ENCODE results near the gene PPM1J.

The PPM1J gene

GRCh38 chr1:112674986-112675727 is 40.0 kb downstream of the PPM1J start:
- H3K4me1 Mint-ChIP-seq (ENCODE audit: low read depth), result peaks cover 54% of the 10 kb centered on the region

GRCh38 chr1:112674440-112674985 is 40.6 kb downstream of the PPM1J start, which contains the start of gene MOV10:
MOV10 (plus strand) TSS chr1:112674659; CDS start chr1:112674913, 254 bp downstream.
- Mint-ChIP-seq H3K4me3 (peak within 1 kb of the TSS; percentile 95), H3K9me3 (no peaks in the 10 kb centered on the region), H3K27me3 (no peaks in the 10 kb centered on the region), H3K27ac (peak within 1 kb of the TSS; percentile 97), H3K36me3 (ENCODE audit: low read depth) (peaks cover 63% of the 10 kb centered on the region), H3K4me1 (ENCODE audit: low read depth) (peaks cover 58% of the 10 kb centered on the region)
- DNase-seq, result peak; percentile 73

More at GRCh38 chr1:112674986-112675727, 40.0 kb downstream of the PPM1J start:
- DNase-seq, result peak; percentile 71
- peaks cover 56% of the 10 kb centered on the region for H3K36me3 Mint-ChIP-seq (ENCODE audit: low read depth)
- peak overlapping the region; percentile 97 for H3K27ac Mint-ChIP-seq
- H3K4me3 Mint-ChIP-seq, result peak overlapping the region; percentile 95
- no peaks in the 10 kb centered on the region for H3K9me3 Mint-ChIP-seq
- no peaks in the 10 kb centered on the region for H3K27me3 Mint-ChIP-seq

GRCh38 chr1:112673592-112674439 is 41.3 kb downstream of the PPM1J start:
- Mint-ChIP-seq H3K36me3 (ENCODE audit: low read depth) (peaks cover 67% of the 10 kb centered on the region), H3K27ac (peak overlapping the region; percentile 97), H3K27me3 (no peaks in the 10 kb centered on the region), H3K4me1 (ENCODE audit: low read depth) (peaks cover 61% of the 10 kb centered on the region), H3K9me3 (no peaks in the 10 kb centered on the region), H3K4me3 (peak overlapping the region; percentile 95)
- no peak for DNase-seq

- H3K27ac Mint-ChIP-seq, result no peak overlapping the region
- H3K27me3 Mint-ChIP-seq, result no peaks in the 10 kb centered on the region
- no peak for DNase-seq
- H3K4me3 Mint-ChIP-seq, result no peak overlapping the region
- H3K4me1 Mint-ChIP-seq (ENCODE audit: low read depth), result peaks cover 62% of the 10 kb centered on the region
- H3K36me3 Mint-ChIP-seq (ENCODE audit: low read depth), result peaks cover 77% of the 10 kb centered on the region
- H3K9me3 Mint-ChIP-seq, result no peaks in the 10 kb centered on the region
These were observed 42.3 kb downstream of the PPM1J start for GRCh38 chr1:112672842-112673241.

GRCh38 chr1:112672009-112672408 is 43.1 kb downstream of the PPM1J start:
- no peaks in the 10 kb centered on the region for H3K9me3 Mint-ChIP-seq
- H3K4me1 Mint-ChIP-seq (ENCODE audit: low read depth), result peaks cover 64% of the 10 kb centered on the region
- no peak overlapping the region for H3K4me3 Mint-ChIP-seq
- DNase-seq, result no peak
- H3K27ac Mint-ChIP-seq, result peak overlapping the region; percentile 24
- H3K27me3 Mint-ChIP-seq, result no peaks in the 10 kb centered on the region
- H3K36me3 Mint-ChIP-seq (ENCODE audit: low read depth), result peaks cover 85% of the 10 kb centered on the region

GRCh38 chr1:112666946-112667345 is 48.2 kb downstream of the PPM1J start:
- H3K4me3 Mint-ChIP-seq, result no peak overlapping the region
- H3K36me3 Mint-ChIP-seq (ENCODE audit: low read depth), result peaks cover 96% of the 10 kb centered on the region
- H3K27me3 Mint-ChIP-seq, result no peaks in the 10 kb centered on the region
- H3K9me3 Mint-ChIP-seq, result no peaks in the 10 kb centered on the region
- H3K4me1 Mint-ChIP-seq (ENCODE audit: low read depth), result peaks cover 40% of the 10 kb centered on the region
- H3K27ac Mint-ChIP-seq, result peak overlapping the region; percentile 89
- no peak for DNase-seq

GRCh38 chr1:112665857-112666256 is 49.3 kb downstream of the PPM1J start:
- Mint-ChIP-seq H3K27me3 (no peaks in the 10 kb centered on the region), H3K27ac (peak overlapping the region; percentile 56), H3K4me3 (no peak overlapping the region), H3K36me3 (ENCODE audit: low read depth) (peaks cover 96% of the 10 kb centered on the region), H3K4me1 (ENCODE audit: low read depth) (peaks cover 40% of the 10 kb centered on the region), H3K9me3 (no peaks in the 10 kb centered on the region)
- DNase-seq, result no peak
